K562 (cell line): Measurements from ENCODE around the gene C1orf198. TPM values are rescaled to one million over a fixed set of nuclear protein-coding genes. Genes with fewer than 3 reads are reported as not detected.

Source experiments
- ATAC-seq: fragments of 200-7000 bp; cut with Tn5 transposase; 3 replicates; pipeline ENCODE4 v1.9.1; 2020; ENCODE audit warnings: moderate library complexity
- BruUV-seq: library from RNA; stranded (reverse); fragments of 400-500 nt; replicated peaks from 2 replicates; lab custom pipeline; 2021; lab: Mats Ljungman, UMichigan
- CTCF ChIA-PET: fragments of 300-600 bp; formaldehyde crosslinking; extraction: SDS; loops from one replicate; lab custom pipeline; 2021; ENCODE audit warnings: low intra/inter-chr PET ratio; lab: Yijun Ruan, JAX
- POLR2A ChIA-PET: fragments of 300-600, 350-650 bp; sonication (Branson Sonifier 250); formaldehyde crosslinking; extraction: SDS; loops from one replicate; lab custom pipeline; 2021; ENCODE audit warnings: antibody characterized with exemption, inconsistent platforms; lab: Yijun Ruan, JAX
- DNase-seq, 4 experiments: peaks; one replicate each; pipeline versions ENCODE4 v3.0.0 to v3.0.0-alpha.2; 2011 to 2018; ENCODE audit warnings: low spot score in 3 of 4, mixed read lengths in 3 of 4; ENCODE audit errors: extremely low read depth in 1 of 4
- FAIRE-seq: peaks from 2 replicates; lab custom pipeline; 2011; peaks lifted over from hg19 to GRCh38; lab: Jason Lieb, UNC
- H2AFZ ChIP-seq: 2 replicates; pipeline ENCODE4 v1.6.0; 2011; ENCODE audit warnings: low read depth, low read length, control low read depth, inconsistent platforms
- H3K27ac ChIP-seq: fragments of 200-600 bp; 3 replicates; pipeline ENCODE4 v1.8.0; 2011; ENCODE audit warnings: low read depth, mild to moderate bottlenecking, control low read depth, inconsistent platforms, low read length, moderate library complexity, mixed read lengths; ENCODE audit errors: extremely low read depth
- H3K27me3 ChIP-seq, 2 experiments: fragments of 300-600 bp in 1 of 2; 2 replicates in 1 of 2; 3 replicates in 1 of 2; pipeline versions ENCODE4 v1.6.0 to v1.8.0; 2011; ENCODE audit warnings: inconsistent platforms in 2 of 2, low read length in 2 of 2, mild to moderate bottlenecking in 1 of 2, mixed read lengths in 1 of 2, moderate library complexity in 1 of 2; ENCODE audit not compliant: control insufficient read depth in 2 of 2, insufficient read depth in 2 of 2
- H3K36me3 ChIP-seq: fragments of 300-600 bp; 3 replicates; pipeline ENCODE4 v1.8.0; 2011; ENCODE audit warnings: mild to moderate bottlenecking, low read length, inconsistent platforms; ENCODE audit not compliant: control insufficient read depth, insufficient read depth
- H3K4me1 ChIP-seq, 2 experiments: fragments of 200-600 bp in 1 of 2; replicated peaks in 1 of 2; 2 replicates in 1 of 2; 3 replicates in 1 of 2; pipeline versions ENCODE4 v1.5.1 to v1.8.0; 2011; ENCODE audit warnings: inconsistent platforms in 2 of 2, low read length in 2 of 2, mild to moderate bottlenecking in 1 of 2, mixed read lengths in 1 of 2, moderate library complexity in 1 of 2; ENCODE audit not compliant: control insufficient read depth in 2 of 2, insufficient read depth in 2 of 2
- H3K4me2 ChIP-seq: 2 replicates; pipeline ENCODE4 v1.6.1; 2011; ENCODE audit warnings: low read length, control low read depth, inconsistent platforms, mixed read lengths; ENCODE audit not compliant: insufficient read depth
- H3K4me3 ChIP-seq: fragments of 200-600 bp; sonication (generic), shearing (Covaris generic); 2 replicates; pipeline ENCODE4 v1.5.1; 2016; ENCODE audit warnings: control low read depth, inconsistent platforms
- H3K79me2 ChIP-seq: fragments of 200-600 bp; 3 replicates; pipeline ENCODE4 v1.8.0; 2011; ENCODE audit warnings: low read length, inconsistent platforms; ENCODE audit not compliant: control insufficient read depth, insufficient read depth
- H3K9ac ChIP-seq, 2 experiments: 2 replicates each; pipeline versions ENCODE4 v1.6.0 to v1.6.1; 2011; ENCODE audit warnings: low read depth in 2 of 2, low read length in 2 of 2, control low read depth in 1 of 2, inconsistent platforms in 1 of 2, mild to moderate bottlenecking in 1 of 2, mixed read lengths in 1 of 2; ENCODE audit not compliant: insufficient read depth in 1 of 2
- H3K9me1 ChIP-seq: one replicate; pipeline ENCODE4 v1.6.0; 2011; ENCODE audit warnings: inconsistent platforms, mild to moderate bottlenecking, low read length, moderate library complexity; ENCODE audit not compliant: control insufficient read depth, insufficient read depth
- H3K9me3 ChIP-seq: replicated peaks from 2 replicates; pipeline ENCODE4 v1.5.1; 2011; ENCODE audit warnings: low read depth, low read length, inconsistent platforms; ENCODE audit not compliant: control insufficient read depth, insufficient read depth
- H4K20me1 ChIP-seq: replicated peaks from 2 replicates; pipeline ENCODE4 v1.6.1; 2011; ENCODE audit warnings: low read length, inconsistent platforms, mixed read lengths; ENCODE audit not compliant: control insufficient read depth, insufficient read depth
- DPF2 ChIP-seq: fragments of 450-650 bp; IDR thresholded peaks from 2 replicates; pipeline ENCODE4 v1.6.1; 2016
- HSF4 ChIP-seq: fragments of 250-450 bp; sonication (Bioruptor Pico); IDR thresholded peaks from 2 replicates; pipeline ENCODE4 v2.1.2; 2022; ENCODE audit warnings: mild to moderate bottlenecking, moderate library complexity, borderline replicate concordance
- MEF2D ChIP-seq: conservative IDR thresholded peaks from 2 replicates; pipeline ENCODE4 v1.6.1; 2016; ENCODE audit warnings: low read depth, missing genetic modification characterization, missing compliant biosample characterization
- NCOA4 ChIP-seq: fragments of 450-650 bp; IDR thresholded peaks from 2 replicates; pipeline ENCODE4 v1.6.1; 2018; ENCODE audit warnings: mild to moderate bottlenecking; ENCODE audit not compliant: partially characterized antibody
- NFIC ChIP-seq: fragments of 450-650 bp; IDR thresholded peaks from 2 replicates; pipeline ENCODE4 v1.6.1; 2017; ENCODE audit warnings: mild to moderate bottlenecking, inconsistent platforms
- PHF20 ChIP-seq: fragments of 450-650 bp; IDR thresholded peaks from 2 replicates; pipeline ENCODE4 v1.6.1; 2018; ENCODE audit not compliant: partially characterized antibody
- TRIM24 ChIP-seq, 2 experiments: fragments of 450-650 bp; IDR thresholded peaks; 2 replicates each; pipeline ENCODE4 v1.6.1; 2016
- U2AF2 ChIP-seq: fragments of 200-400 bp; formaldehyde crosslinking; optimal IDR thresholded peaks from 2 replicates; pipeline ENCODE3; 2017; ENCODE audit warnings: low read depth, mild to moderate bottlenecking, low read length
- XRCC3 ChIP-seq: fragments of 450-650 bp; IDR thresholded peaks from 2 replicates; pipeline ENCODE4 v1.6.1; 2017; ENCODE audit warnings: mild to moderate bottlenecking, moderate library complexity
- ZNF507 ChIP-seq: conservative IDR thresholded peaks from 2 replicates; pipeline ENCODE4 v1.6.1; 2017; ENCODE audit warnings: missing genetic modification characterization, missing compliant biosample characterization
- ZNF696 ChIP-seq: fragments of 250-450 bp; sonication (Bioruptor Pico); conservative IDR thresholded peaks from 2 replicates; pipeline ENCODE4 v1.4.0; 2020; ENCODE audit warnings: mild to moderate bottlenecking, moderate library complexity
- WGBS: fragments of 100-300 bp; shearing (Covaris generic); methylation state at CpG from one replicate; pipeline ENCODE4 v1.1.6; 2016; ENCODE audit warnings: low coverage, mixed read lengths; ENCODE audit not compliant: insufficient coverage; ENCODE audit errors: missing lambda C conversion rate; 5-methylcytosine and 5-hydroxymethylcytosine counted together
- in situ Hi-C: fragments of 300-500 bp; cut with MboI; formaldehyde crosslinking; loops from 4 replicates; pipeline ENCODE4 v1.15.0; 2018; ENCODE audit warnings: inconsistent platforms, mixed read lengths
- intact Hi-C: fragments of 100-400 bp; cut with micrococcal nuclease; formaldehyde crosslinking; loops from 2 replicates; pipeline ENCODE4 v1.14.2; 2022
- polyA plus RNA-seq, 8 experiments: library from polyadenylated mRNA; depleted of rRNA in 4 of 8; stranded (reverse) in 5 of 8; unstranded in 3 of 8; fragments of >200 nt; fragmentation: Nextera tagmentation in 2 of 8; fragmentation: Illumina TruSeq in 1 of 8; extraction: Ambion mirVana in 2 of 8; extraction: Trizol in 1 of 8; gene quantifications; 2 replicates each; pipeline versions ENCODE4 v1.2.1 to v1.2.3, GENCODE V29; 2011 to 2014; ENCODE audit warnings: inconsistent platforms in 1 of 8, missing spikeins in 1 of 8
- total RNA-seq, 7 experiments: library from RNA; depleted of rRNA in 6 of 7; stranded (reverse); fragments of >200 nt in 6 of 7; fragmentation: Illumina TruSeq in 2 of 7; extraction: Trizol in 2 of 7; gene quantifications; 2 replicates each; pipeline versions ENCODE4 v1.2.1 to v1.2.3, GENCODE V29; 2011 to 2021; ENCODE audit warnings: low replicate concordance in 1 of 7
- TF ChIP-seq, protein P1 (sequence below): fragments of 450-650 bp; formaldehyde crosslinking; IDR thresholded peaks from 2 replicates; pipeline ENCODE4 v1.4.0; 2020; ENCODE audit warnings: mild to moderate bottlenecking, mixed read lengths
- TF ChIP-seq, protein P2 (sequence below): sonication (generic); formaldehyde crosslinking; IDR thresholded peaks from 2 replicates; pipeline ENCODE4 v1.8.1; 2023; ENCODE audit warnings: mild to moderate bottlenecking, missing genetic modification reagents, moderate library complexity
- TF ChIP-seq, protein P3 (sequence below), 2 experiments: fragments of 450-650 bp in 1 of 2; sonication (generic) in 1 of 2; formaldehyde crosslinking in 1 of 2; IDR thresholded peaks in 1 of 2; conservative IDR thresholded peaks in 1 of 2; 2 replicates each; pipeline versions ENCODE4 v1.6.1 to v1.8.1; 2016 to 2023; ENCODE audit warnings: mild to moderate bottlenecking in 2 of 2, moderate library complexity in 2 of 2, inconsistent platforms in 1 of 2, missing genetic modification reagents in 1 of 2
- TF ChIP-seq, protein P4 (sequence below): fragments of 250-450 bp; sonication (Bioruptor Pico); IDR thresholded peaks from 2 replicates; pipeline ENCODE4 v1.9.0; 2021; ENCODE audit warnings: mild to moderate bottlenecking, inconsistent platforms

C1orf198 gene
- total and polyA plus RNA-seq, 9 of the 15 experiments (the other 6 are each of a cell fraction or from before 2014, with no cell fraction given) = 2.0 to 15.1 (median 10.4) TPM

DNA sequence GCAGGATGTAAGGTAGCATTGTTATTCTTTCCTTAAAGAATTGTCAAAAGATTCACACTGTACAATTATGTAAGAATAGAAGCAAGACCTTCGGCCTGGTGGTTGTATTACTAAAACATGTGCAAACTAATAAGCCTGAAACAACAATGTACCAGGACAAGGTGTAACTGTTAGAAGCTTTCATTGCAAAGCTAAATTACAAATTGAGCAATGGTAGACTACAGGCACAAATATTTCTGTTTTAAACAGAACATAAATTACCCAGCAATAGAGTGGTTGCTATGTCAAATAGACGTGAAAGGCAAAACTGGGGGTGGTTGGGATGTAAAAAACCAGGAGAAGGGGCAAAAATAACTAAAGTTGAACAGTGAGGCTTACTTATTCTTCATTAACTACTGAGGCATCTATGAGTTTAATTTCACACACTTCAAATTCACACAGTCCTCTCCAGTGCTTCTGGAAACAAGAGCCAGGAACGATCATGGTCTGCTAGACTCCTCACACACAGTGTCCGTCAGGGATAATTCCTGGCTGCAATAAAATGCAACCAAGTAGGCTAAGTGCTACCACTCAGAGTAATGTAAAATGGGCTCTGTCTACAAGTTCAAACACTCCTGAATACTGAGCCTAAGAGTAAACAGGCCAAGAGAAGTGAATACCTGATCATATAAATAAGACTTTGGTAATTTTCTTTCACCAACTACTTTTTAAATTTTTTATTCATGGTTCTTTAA lies 39.3 kb upstream of the C1orf198 start (continued):
- TF ChIP-seq, protein P1, sequence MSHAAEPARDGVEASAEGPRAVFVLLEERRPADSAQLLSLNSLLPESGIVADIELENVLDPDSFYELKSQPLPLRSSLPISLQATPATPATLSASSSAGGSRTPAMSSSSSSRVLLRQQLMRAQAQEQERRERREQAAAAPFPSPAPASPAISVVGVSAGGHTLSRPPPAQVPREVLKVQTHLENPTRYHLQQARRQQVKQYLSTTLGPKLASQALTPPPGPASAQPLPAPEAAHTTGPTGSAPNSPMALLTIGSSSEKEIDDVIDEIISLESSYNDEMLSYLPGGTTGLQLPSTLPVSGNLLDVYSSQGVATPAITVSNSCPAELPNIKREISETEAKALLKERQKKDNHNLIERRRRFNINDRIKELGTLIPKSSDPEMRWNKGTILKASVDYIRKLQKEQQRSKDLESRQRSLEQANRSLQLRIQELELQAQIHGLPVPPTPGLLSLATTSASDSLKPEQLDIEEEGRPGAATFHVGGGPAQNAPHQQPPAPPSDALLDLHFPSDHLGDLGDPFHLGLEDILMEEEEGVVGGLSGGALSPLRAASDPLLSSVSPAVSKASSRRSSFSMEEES = no peak
- TF ChIP-seq ZNF507 = no peak
- TF ChIP-seq PHF20 = no peak
- TF ChIP-seq U2AF2 = no peak
- no peak for TF ChIP-seq DPF2
- no peak for TF ChIP-seq HSF4 (CRISPR knock-in tag)
- TF ChIP-seq, protein P2, sequence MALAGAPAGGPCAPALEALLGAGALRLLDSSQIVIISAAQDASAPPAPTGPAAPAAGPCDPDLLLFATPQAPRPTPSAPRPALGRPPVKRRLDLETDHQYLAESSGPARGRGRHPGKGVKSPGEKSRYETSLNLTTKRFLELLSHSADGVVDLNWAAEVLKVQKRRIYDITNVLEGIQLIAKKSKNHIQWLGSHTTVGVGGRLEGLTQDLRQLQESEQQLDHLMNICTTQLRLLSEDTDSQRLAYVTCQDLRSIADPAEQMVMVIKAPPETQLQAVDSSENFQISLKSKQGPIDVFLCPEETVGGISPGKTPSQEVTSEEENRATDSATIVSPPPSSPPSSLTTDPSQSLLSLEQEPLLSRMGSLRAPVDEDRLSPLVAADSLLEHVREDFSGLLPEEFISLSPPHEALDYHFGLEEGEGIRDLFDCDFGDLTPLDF (CRISPR knock-in tag) = no peak

DNA sequence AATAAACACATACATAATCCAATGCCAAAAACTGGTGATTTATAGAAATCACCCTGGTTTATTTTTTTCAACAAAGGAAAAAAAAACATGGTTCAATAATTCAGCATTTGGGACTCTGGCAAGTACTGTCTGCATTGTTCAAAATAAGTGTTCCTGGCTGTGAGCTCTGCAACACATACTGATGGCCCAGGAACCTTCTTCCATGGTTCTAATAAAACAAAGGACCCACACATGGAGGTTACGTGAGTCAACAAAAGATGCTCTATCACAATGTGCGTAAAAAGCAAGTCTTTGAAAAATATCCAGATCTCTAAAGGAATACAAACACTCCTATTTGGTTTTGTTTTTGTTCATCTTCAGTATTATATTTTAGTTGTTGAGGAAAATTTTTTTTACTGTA lies 37.9 kb upstream of the C1orf198 start:
- Histone ChIP-seq H2AFZ (no peak overlapping the region), H3K4me1 (peaks cover 0 to 4% of the 10 kb centered on the region in 2 experiments; a peak in 1 of 5 replicates), H3K4me3 (no peak overlapping the region), H3K4me2 (no peak overlapping the region), H3K36me3 (peaks cover 4% of the 10 kb centered on the region; the same call in 2 of the 3 replicates), H3K9ac (no peak overlapping the region), H3K9me1 (no peaks in the 10 kb centered on the region), H3K27ac (no peak overlapping the region), H4K20me1 (no peaks in the 10 kb centered on the region), H3K9me3 (no peaks in the 10 kb centered on the region), H3K27me3 (peaks cover 0 to 5% of the 10 kb centered on the region in 2 experiments; a peak in 1 of 5 replicates), H3K79me2 (no peaks in the 10 kb centered on the region)
- BruUV-seq = no TSS peak
- intact Hi-C loops (no loop called here), in situ Hi-C loops (no loop called here)
- no peak for DNase-seq
- 83% methylated on average over 2 of the region's 2 CpGs for WGBS
- CTCF ChIA-PET = no interaction called here
- no peak for ATAC-seq
- POLR2A ChIA-PET = interaction anchor here (1.1 to 4.1 kb wide), 2 partner anchors 10 to 33 kb away, joined by 3 to 17 read pairs; no protein-coding TSS in a partner anchor
- no peak for FAIRE-seq
- TF ChIP-seq MEF2D (tag) (no peak), TRIM24 (IDR thresholded peaks at IDR 0.05) (no peak), XRCC3 (no peak), NCOA4 (no peak), ZNF696 (no peak), NFIC (no peak), HSF4 (CRISPR knock-in tag) (no peak)
- TF ChIP-seq, protein P3, sequence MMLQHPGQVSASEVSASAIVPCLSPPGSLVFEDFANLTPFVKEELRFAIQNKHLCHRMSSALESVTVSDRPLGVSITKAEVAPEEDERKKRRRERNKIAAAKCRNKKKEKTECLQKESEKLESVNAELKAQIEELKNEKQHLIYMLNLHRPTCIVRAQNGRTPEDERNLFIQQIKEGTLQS (IDR thresholded peaks at IDR 0.05) = no peak
- TF ChIP-seq, protein P3 (CRISPR knock-in tag; conservative IDR thresholded peaks at IDR 0.05) = no peak
- TF ChIP-seq, protein P4, sequence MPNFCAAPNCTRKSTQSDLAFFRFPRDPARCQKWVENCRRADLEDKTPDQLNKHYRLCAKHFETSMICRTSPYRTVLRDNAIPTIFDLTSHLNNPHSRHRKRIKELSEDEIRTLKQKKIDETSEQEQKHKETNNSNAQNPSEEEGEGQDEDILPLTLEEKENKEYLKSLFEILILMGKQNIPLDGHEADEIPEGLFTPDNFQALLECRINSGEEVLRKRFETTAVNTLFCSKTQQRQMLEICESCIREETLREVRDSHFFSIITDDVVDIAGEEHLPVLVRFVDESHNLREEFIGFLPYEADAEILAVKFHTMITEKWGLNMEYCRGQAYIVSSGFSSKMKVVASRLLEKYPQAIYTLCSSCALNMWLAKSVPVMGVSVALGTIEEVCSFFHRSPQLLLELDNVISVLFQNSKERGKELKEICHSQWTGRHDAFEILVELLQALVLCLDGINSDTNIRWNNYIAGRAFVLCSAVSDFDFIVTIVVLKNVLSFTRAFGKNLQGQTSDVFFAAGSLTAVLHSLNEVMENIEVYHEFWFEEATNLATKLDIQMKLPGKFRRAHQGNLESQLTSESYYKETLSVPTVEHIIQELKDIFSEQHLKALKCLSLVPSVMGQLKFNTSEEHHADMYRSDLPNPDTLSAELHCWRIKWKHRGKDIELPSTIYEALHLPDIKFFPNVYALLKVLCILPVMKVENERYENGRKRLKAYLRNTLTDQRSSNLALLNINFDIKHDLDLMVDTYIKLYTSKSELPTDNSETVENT = no peak
